Activated CD4-positive, alpha-beta memory T cell treated with anti-CD3 and anti-CD28 coated beads, Interleukin-2, amount 10 ng/mL, durations not matched to agents 7 days and 5 days (primary cell): Measurements from ENCODE around the gene MYO3A. TPM values are rescaled to one million over a fixed set of nuclear protein-coding genes. Genes with fewer than 3 reads are reported as not detected.

Experiments
- CTCF ChIA-PET: fragments of 350-600 bp; sonication (Branson Sonifier 250); formaldehyde crosslinking; loops from one replicate; lab custom pipeline; 2021; ENCODE audit warnings: antibody characterized with exemption, inconsistent platforms; lab: Charles Lee
- POLR2A ChIA-PET: fragments of 350-600 bp; sonication (Branson Sonifier 250); formaldehyde crosslinking; loops from one replicate; lab custom pipeline; 2021; ENCODE audit warnings: antibody characterized with exemption; lab: Charles Lee
- DNase-seq: peaks from one replicate; pipeline ENCODE4 v3.0.0-alpha.2; 2020
- H3K27ac Mint-ChIP-seq: one replicate; pipeline ENCODE4 v1.8.0; 2021; ENCODE audit warnings: mild to moderate bottlenecking, mixed read lengths
- H3K27me3 Mint-ChIP-seq: one replicate; pipeline ENCODE4 v1.8.0; 2021; ENCODE audit warnings: mixed read lengths
- H3K36me3 Mint-ChIP-seq: one replicate; pipeline ENCODE4 v1.8.0; 2021; ENCODE audit warnings: low read depth, mixed read lengths
- H3K4me1 Mint-ChIP-seq: one replicate; pipeline ENCODE4 v1.8.0; 2021; ENCODE audit warnings: mixed read lengths
- H3K4me3 Mint-ChIP-seq: one replicate; pipeline ENCODE4 v1.8.0; 2021; ENCODE audit warnings: mild to moderate bottlenecking, mixed read lengths
- H3K9me3 Mint-ChIP-seq: one replicate; pipeline ENCODE4 v1.8.0; 2021; ENCODE audit warnings: mixed read lengths
- total RNA-seq, 2 experiments: library from RNA; stranded (reverse); gene quantifications; one replicate each; pipeline ENCODE4 v1.2.3, GENCODE V29; 2021

MYO3A gene
- total RNA-seq, 2 experiments from 2014 or later: not detected

DNA sequence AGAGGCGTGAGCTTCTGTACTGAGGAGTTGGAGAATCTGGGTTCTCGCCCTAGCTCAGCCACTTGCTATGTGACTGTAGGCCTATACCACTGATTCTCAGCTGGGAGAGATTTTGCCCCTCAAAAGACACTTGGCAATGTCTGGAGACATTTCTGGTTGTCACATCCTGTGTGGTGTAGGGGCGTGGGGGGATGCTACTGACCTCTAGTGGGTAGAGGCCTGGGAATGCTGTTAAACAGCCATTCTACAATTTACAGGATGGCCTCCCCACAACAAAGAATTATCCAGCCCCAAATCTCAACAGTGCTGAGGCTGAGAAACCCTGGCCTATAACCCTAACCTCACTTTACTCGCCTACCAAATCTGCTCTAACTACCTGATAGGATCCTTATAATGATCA lies 223.7 kb downstream of the MYO3A start:
- Mint-ChIP-seq H3K4me1 (no peaks in the 10 kb centered on the region), H3K9me3 (no peaks in the 10 kb centered on the region), H3K27ac (no peak overlapping the region), H3K4me3 (no peak overlapping the region), H3K36me3 (no peaks in the 10 kb centered on the region), H3K27me3 (no peaks in the 10 kb centered on the region)
- DNase-seq: no peak
- ChIA-PET POLR2A (no interaction called here), CTCF (no interaction called here)

DNA sequence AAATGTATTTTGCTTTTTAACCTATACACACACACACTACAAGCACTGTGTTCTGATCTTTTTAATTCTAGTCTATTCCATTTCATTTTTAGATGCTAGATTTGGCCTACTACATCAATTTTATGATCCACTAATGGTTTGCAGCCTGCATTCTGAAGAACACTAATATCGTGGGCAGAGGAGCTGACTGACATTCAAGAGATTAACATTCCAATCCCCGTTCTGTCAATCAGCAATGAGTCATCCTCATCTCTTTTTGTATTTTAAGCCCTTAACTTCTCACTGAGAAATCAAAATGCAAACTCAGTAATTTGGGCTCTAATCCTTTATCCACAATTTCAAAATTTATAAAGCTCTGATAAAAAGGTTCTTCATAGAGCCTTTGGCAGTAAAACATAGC lies 235.4 kb downstream of the MYO3A start:
- Mint-ChIP-seq H3K9me3 (no peaks in the 10 kb centered on the region), H3K27me3 (peaks cover 10% of the 10 kb centered on the region)

DNA sequence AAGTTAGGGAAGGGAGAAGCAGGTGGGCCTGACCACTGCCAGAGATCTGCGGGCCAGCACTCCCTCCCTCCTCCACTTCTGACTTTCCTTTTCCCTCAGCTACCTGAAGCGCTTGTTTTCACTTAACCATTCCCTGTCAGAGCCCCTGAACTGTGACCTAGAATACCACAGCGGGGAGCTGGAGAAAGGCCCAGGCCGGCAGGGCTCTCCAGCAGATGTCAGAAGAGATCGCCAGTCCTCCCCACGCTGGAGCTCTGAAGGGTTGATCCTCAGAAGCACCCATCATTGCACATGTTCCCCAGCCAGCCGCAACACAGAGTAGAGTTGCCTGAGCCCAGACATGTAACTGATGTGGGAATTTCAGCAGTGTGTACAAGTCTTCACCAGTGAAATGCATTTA lies 238.1 kb downstream of the MYO3A start:
- Mint-ChIP-seq H3K4me3 (no peak overlapping the region), H3K4me1 (no peaks in the 10 kb centered on the region), H3K27me3 (peaks cover 10% of the 10 kb centered on the region), H3K36me3 (no peaks in the 10 kb centered on the region), H3K9me3 (no peaks in the 10 kb centered on the region), H3K27ac (no peak overlapping the region)
- DNase-seq: no peak
- ChIA-PET CTCF (no interaction called here), POLR2A (no interaction called here)

More for the DNA sequence above, 235.4 kb downstream of the MYO3A start:
- H3K4me1 Mint-ChIP-seq: no peaks in the 10 kb centered on the region
- POLR2A ChIA-PET: no interaction called here
- no peak overlapping the region for H3K4me3 Mint-ChIP-seq
- CTCF ChIA-PET: no interaction called here
- H3K27ac Mint-ChIP-seq: no peak overlapping the region
- no peak for DNase-seq
- H3K36me3 Mint-ChIP-seq: no peaks in the 10 kb centered on the region

DNA sequence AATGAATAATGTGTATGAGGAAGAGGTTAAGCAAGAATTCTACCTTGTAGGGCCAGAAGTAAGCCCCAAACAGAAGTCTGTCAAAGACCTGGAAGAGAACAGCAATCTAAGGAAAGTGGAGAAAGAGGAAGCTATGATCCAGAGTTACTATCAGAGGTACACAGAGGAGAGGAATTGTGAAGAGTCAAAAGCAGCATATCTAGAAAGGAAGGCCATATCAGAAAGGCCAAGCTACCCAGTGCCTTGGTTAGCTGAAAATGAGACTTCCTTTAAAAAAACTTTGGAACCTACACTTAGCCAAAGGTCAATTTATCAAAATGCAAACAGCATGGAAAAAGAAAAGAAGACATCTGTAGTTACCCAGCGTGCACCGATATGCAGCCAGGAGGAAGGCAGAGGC lies 239.8 kb downstream of the MYO3A start:
- peaks cover 5% of the 10 kb centered on the region for H3K27me3 Mint-ChIP-seq
- no peaks in the 10 kb centered on the region for H3K4me1 Mint-ChIP-seq
- no peaks in the 10 kb centered on the region for H3K9me3 Mint-ChIP-seq
- H3K4me3 Mint-ChIP-seq: no peak overlapping the region
- H3K27ac Mint-ChIP-seq: no peak overlapping the region
- ChIA-PET POLR2A (no interaction called here), CTCF (no interaction called here)
- H3K36me3 Mint-ChIP-seq: no peaks in the 10 kb centered on the region
- DNase-seq: no peak

DNA sequence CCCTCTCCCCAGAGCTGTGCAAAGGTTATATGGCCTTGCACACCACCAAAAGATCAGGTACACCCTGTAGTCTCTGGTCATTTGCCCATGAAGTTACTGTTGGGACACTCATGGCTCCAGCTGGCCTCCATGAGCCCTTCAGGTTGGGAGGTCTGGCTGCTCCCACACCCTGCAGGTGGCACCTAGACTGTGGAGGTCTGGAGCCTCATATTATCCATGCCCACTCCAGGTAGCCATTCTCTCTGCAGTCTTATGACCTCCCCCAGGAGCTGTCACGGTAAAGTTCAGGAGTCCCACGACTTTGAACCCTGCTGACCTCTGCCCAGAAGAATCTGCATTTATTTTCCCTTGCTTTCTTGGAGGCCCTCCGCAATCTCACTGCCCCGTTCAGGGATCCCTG lies 243.3 kb downstream of the MYO3A start:
- ChIA-PET CTCF (no interaction called here), POLR2A (no interaction called here)
- H3K4me3 Mint-ChIP-seq: no peak overlapping the region
- DNase-seq: no peak
- H3K4me1 Mint-ChIP-seq: no peaks in the 10 kb centered on the region
- H3K36me3 Mint-ChIP-seq: no peaks in the 10 kb centered on the region
- H3K9me3 Mint-ChIP-seq: no peaks in the 10 kb centered on the region
- no peaks in the 10 kb centered on the region for H3K27me3 Mint-ChIP-seq
- H3K27ac Mint-ChIP-seq: no peak overlapping the region

DNA sequence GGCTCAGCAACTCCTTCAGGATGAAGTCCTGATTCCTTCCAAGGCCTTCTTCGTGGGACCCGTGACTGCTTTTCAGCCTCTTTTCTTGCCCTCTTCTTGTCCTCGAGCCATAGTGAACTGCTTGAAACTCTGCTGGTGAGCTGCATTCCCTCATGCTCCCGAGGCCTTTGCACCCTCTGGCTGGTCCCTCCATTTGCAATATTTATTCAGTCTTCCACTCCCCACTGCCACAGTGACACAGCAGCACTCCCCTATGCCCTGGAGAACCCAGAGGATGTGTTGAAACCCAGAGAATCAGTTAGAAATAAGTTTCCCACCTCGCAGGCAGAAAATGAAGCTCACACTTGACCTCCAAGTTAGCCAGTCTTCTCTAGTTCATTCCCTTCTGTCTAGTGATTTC lies 260.2 kb downstream of the MYO3A start:
- CTCF ChIA-PET: no interaction called here
- POLR2A ChIA-PET: no interaction called here
- no peak for DNase-seq
- Mint-ChIP-seq H3K27me3 (no peaks in the 10 kb centered on the region), H3K4me1 (peaks cover 3% of the 10 kb centered on the region), H3K9me3 (no peaks in the 10 kb centered on the region), H3K36me3 (no peaks in the 10 kb centered on the region), H3K27ac (no peak overlapping the region), H3K4me3 (no peak overlapping the region)

DNA sequence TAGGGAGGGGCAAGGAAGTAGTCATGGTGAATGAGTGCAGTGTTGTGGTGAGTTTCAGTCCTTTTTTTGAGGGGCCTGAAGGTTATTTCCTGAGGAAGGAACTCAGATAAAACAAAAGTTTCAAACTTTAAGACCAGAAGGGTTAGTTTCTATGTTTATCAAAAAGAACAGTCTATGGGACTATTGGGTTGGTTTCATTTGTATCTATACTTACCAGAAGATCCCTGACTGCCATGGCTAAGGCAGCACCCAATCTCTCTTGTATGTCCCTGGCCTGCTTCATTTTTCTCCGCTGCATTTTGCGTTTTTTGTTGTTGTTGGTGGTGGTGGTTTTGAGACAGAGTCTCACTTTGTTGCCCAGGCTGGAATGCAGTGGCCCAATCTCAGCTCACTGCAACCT lies 263.2 kb downstream of the MYO3A start:
- CTCF ChIA-PET: no interaction called here
- Mint-ChIP-seq H3K9me3 (no peaks in the 10 kb centered on the region), H3K27ac (no peak overlapping the region), H3K4me3 (no peak overlapping the region), H3K27me3 (peaks cover 2% of the 10 kb centered on the region), H3K36me3 (no peaks in the 10 kb centered on the region), H3K4me1 (peaks cover 3% of the 10 kb centered on the region)
- no peak for DNase-seq
- POLR2A ChIA-PET: no interaction called here

DNA sequence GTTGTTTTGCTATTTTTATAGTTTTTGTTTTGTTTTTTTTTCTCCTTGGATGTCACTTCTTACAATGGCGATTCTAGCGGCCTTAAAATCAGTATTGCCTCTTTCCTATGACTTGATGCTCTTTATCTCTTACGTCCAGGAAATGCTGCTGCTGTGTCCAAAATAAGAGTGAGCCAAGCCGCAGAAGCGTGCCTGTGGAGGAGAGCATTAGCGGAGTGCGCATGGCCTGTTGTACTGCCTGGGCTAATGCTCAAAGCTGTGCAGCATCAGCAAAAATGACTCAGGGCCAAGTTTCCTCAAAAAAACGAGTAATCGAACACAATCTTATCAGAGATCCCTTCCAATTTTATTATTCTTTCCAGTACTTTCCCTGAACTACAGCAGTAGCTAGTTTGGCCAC lies 264.1 kb downstream of the MYO3A start:
- H3K36me3 Mint-ChIP-seq: no peaks in the 10 kb centered on the region
- POLR2A ChIA-PET: no interaction called here
- no peaks in the 10 kb centered on the region for H3K9me3 Mint-ChIP-seq
- H3K4me3 Mint-ChIP-seq: no peak overlapping the region
- H3K27me3 Mint-ChIP-seq: peaks cover 2% of the 10 kb centered on the region
- H3K27ac Mint-ChIP-seq: no peak overlapping the region
- H3K4me1 Mint-ChIP-seq: peaks cover 3% of the 10 kb centered on the region
- DNase-seq: no peak
- CTCF ChIA-PET: no interaction called here

DNA sequence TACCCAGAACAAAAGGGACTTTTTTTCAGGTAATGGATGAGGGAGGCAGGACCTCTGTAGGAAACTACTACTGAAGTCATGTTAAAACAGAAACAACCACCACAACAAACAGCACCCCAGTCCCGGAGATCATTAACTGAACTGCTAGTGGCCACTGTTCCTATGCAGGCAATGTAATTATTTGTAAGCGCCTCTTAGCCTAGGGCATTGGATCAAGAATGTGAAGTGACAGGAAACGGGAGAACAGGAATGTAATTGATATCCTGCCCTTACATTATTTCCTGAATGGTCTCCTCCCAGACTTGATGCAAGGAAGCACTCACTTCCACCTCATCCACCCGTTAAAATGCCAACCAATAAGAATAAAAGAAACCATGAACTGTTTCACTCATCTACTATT lies 265.8 kb downstream of the MYO3A start:
- no peak for DNase-seq
- H3K27me3 Mint-ChIP-seq: peaks cover 9% of the 10 kb centered on the region
- H3K27ac Mint-ChIP-seq: no peak overlapping the region
- ChIA-PET POLR2A (no interaction called here), CTCF (no interaction called here)
- H3K36me3 Mint-ChIP-seq: no peaks in the 10 kb centered on the region
- no peak overlapping the region for H3K4me3 Mint-ChIP-seq
- no peaks in the 10 kb centered on the region for H3K9me3 Mint-ChIP-seq
- peaks cover 3% of the 10 kb centered on the region for H3K4me1 Mint-ChIP-seq

DNA sequence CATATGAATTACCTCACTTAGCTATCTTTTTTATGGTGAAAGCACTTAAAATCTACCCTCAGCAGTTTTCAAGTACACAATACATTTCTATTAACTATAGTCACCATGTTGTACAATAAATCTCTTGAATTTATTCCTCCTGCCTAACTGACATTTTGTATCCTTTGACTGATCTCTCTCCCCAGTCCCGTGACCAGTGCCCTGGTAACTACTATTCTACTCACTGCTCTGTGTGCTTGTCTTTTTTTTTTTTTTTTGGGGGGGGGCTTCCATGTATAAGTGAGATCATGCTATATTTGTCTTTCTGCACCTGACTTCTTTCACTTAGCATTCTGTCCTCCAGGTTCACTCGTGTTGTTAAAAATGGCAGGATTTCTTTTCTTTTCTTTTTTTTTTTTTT lies 271.2 kb downstream of the MYO3A start:
- H3K27me3 Mint-ChIP-seq: peaks cover 11% of the 10 kb centered on the region
- H3K4me3 Mint-ChIP-seq: no peak overlapping the region
- DNase-seq: no peak
- CTCF ChIA-PET: no interaction called here
- POLR2A ChIA-PET: no interaction called here
- no peaks in the 10 kb centered on the region for H3K36me3 Mint-ChIP-seq
- H3K27ac Mint-ChIP-seq: no peak overlapping the region
- H3K9me3 Mint-ChIP-seq: no peaks in the 10 kb centered on the region
- H3K4me1 Mint-ChIP-seq: no peaks in the 10 kb centered on the region

DNA sequence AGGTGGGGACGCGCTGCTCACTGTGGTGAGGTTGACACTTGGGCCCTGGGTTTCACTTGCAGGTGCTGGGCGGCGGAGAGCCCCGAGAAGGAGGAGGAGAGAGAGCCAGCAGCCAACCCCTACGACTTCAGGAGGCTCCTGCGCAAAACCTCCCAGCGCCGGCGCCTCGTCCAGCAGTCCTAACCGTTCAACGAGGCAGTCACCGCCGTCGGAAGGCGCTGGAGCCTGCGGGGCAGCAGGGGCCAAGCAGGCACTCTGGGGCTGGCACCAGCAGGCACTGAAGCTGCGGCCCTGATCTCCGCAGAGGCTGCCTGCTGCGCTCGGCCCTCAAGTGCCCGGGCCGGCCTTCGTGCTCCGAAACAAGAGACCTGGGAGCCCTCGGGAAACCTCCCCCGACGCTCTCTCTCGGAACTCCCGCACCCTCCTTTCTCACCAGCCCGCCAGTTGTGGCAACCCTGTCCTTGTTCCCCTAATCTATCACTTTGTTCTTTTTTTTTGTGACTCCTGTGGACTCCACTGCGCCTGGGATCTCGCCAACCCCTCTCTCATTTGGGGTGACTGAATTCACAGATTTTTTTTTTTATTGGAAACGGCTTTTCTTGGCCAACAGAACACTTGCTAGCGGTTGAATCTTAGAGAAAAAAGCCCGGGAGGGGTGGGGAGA lies 277.9 kb downstream of the MYO3A start:
- no peak for DNase-seq
- no peaks in the 10 kb centered on the region for H3K9me3 Mint-ChIP-seq
- H3K4me1 Mint-ChIP-seq: peaks cover 15% of the 10 kb centered on the region
- CTCF ChIA-PET: no interaction called here
- peaks cover 52% of the 10 kb centered on the region for H3K27me3 Mint-ChIP-seq
- H3K27ac Mint-ChIP-seq: no peak overlapping the region
- H3K36me3 Mint-ChIP-seq: peaks cover 10% of the 10 kb centered on the region
- no peak overlapping the region for H3K4me3 Mint-ChIP-seq
- POLR2A ChIA-PET: no interaction called here

DNA sequence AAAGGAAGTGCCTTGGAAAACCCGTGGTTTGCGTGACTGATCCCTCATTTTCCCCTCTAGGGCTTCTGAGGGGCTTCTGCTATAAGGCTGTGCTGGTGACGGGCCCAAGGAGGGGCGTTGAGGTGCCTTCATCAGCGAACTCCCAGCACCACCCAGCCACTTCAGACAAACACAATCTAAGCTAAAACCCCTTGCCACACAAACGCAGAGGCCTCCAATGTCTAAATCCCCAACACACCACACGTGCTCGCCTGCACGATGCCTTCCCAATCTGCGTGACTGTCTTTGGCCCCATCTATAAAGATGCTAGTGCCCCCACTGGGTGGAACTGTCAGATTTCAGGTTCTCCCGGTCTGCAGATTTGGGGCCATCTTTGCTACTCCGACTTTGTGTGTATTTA lies 278.5 kb downstream of the MYO3A start:
- ChIA-PET POLR2A (no interaction called here), CTCF (no interaction called here)
- DNase-seq: no peak
- Mint-ChIP-seq H3K4me1 (peaks cover 20% of the 10 kb centered on the region), H3K27ac (no peak overlapping the region), H3K4me3 (no peak overlapping the region), H3K9me3 (no peaks in the 10 kb centered on the region), H3K36me3 (peaks cover 12% of the 10 kb centered on the region), H3K27me3 (peaks cover 58% of the 10 kb centered on the region)

DNA sequence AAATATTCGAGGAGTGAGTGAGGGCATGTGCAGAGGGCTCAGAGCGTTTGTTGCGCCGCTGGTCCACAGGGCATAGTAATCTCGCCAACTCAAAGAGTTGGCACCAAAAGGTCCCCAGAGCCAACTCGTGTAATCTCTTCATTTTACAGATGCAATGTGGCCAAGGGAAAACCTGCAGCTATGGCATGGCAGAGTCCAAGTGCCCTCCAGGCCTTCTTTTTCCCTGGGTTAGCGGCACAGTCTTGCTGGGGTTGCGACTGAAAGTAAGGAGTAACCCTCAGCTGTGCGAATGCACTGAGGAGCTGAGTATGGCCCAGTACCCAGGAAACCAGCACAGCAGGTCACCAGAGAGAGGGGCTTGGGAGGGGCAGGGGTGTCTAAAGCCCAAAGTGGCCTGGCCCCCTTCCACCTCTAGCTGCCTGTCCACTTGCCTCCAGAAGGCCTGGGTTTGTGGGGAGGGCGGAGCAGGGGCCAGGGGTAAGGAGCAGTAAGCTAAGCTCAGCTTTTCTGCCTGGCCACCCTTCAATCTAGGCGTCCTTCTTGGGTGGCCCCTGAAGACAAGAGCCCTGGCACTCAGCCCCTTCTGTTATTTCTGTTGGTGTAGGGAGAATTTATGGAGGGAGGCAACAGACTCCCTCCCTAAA lies 279.2 kb downstream of the MYO3A start:
- H3K36me3 Mint-ChIP-seq: peaks cover 13% of the 10 kb centered on the region
- peaks cover 21% of the 10 kb centered on the region for H3K4me1 Mint-ChIP-seq
- no peaks in the 10 kb centered on the region for H3K9me3 Mint-ChIP-seq
- CTCF ChIA-PET: no interaction called here
- no peak overlapping the region for H3K27ac Mint-ChIP-seq
- no peak for DNase-seq
- POLR2A ChIA-PET: no interaction called here
- no peak overlapping the region for H3K4me3 Mint-ChIP-seq
- peaks cover 61% of the 10 kb centered on the region for H3K27me3 Mint-ChIP-seq

DNA sequence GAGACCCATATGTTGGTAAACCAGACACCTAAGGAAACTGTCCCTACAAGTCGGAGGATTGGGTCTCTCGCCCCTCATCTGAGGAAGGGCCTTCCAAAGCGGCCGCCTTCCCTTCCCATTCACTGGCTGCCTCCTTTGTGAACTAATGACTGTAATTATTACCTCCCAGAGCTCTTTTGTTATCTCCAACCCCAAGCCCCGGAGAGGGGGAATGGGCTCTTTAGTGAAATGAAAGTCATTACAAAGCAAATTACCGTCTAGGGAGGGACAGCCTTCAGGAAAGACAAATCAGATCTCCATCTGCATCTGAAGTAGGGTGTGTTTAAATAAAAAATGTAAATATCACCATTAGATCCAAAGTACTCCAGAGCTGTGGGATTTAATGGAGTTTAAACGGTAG lies 280.0 kb downstream of the MYO3A start:
- Mint-ChIP-seq H3K9me3 (no peaks in the 10 kb centered on the region), H3K4me3 (no peak overlapping the region), H3K36me3 (peaks cover 16% of the 10 kb centered on the region), H3K4me1 (peaks cover 27% of the 10 kb centered on the region), H3K27ac (no peak overlapping the region), H3K27me3 (peaks cover 68% of the 10 kb centered on the region)
- CTCF ChIA-PET: no interaction called here
- no peak for DNase-seq
- POLR2A ChIA-PET: no interaction called here
